Neural cell (in vitro differentiated cells): ENCODE results near the gene ANGEL1. TPM values are rescaled to one million over a fixed set of nuclear protein-coding genes. Genes with fewer than 3 reads are reported as not detected.

Source experiments
- H2AFZ ChIP-seq: fragments of 200-600, 300-800 bp; sonication (generic), shearing (Covaris generic); 2 replicates; pipeline ENCODE4 v1.6.0; 2014; ENCODE audit warnings: low read depth, mild to moderate bottlenecking, antibody characterized with exemption, low read length, moderate library complexity
- H3F3A ChIP-seq: fragments of 200-600 bp; shearing (Covaris generic); 2 replicates; pipeline ENCODE4 v1.6.1; 2016; ENCODE audit warnings: mild to moderate bottlenecking, moderate library complexity, mixed read lengths, antibody characterized with exemption, low read length; ENCODE audit not compliant: insufficient read depth, poor library complexity, severe bottlenecking
- H3K27ac ChIP-seq: fragments of 200-600, 300-800 bp; sonication (generic), shearing (Covaris generic); 2 replicates; pipeline ENCODE4 v1.5.1; 2014; ENCODE audit warnings: mild to moderate bottlenecking, low read length, moderate library complexity
- H3K27me3 ChIP-seq: fragments of 300-800, 200-600 bp; sonication (generic), shearing (Covaris generic); 2 replicates; pipeline ENCODE4 v1.6.0; 2014; ENCODE audit warnings: mild to moderate bottlenecking, low read depth, low read length, moderate library complexity; ENCODE audit not compliant: insufficient read depth
- H3K36me3 ChIP-seq: fragments of 300-800, 200-600 bp; sonication (generic), shearing (Covaris generic); 2 replicates; pipeline ENCODE4 v1.5.1; 2014; ENCODE audit warnings: mild to moderate bottlenecking, antibody characterized with exemption, low read length, moderate library complexity; ENCODE audit not compliant: insufficient read depth
- H3K4me2 ChIP-seq: fragments of 300-800, 200-600 bp; sonication (generic), shearing (Covaris generic); 2 replicates; pipeline ENCODE4 v1.6.0; 2014; ENCODE audit warnings: mild to moderate bottlenecking, low read length
- H3K4me3 ChIP-seq: fragments of 300-800, 200-600 bp; sonication (generic), shearing (Covaris generic); 2 replicates; pipeline ENCODE4 v1.5.1; 2014; ENCODE audit warnings: mild to moderate bottlenecking, low read length, moderate library complexity
- H3K79me2 ChIP-seq: fragments of 200-600 bp; shearing (Covaris generic); replicated peaks from 2 replicates; pipeline ENCODE4 v1.6.0; 2014; ENCODE audit warnings: mild to moderate bottlenecking, low read length, moderate library complexity; ENCODE audit not compliant: insufficient read depth
- H3K9ac ChIP-seq: fragments of 300-800, 200-600 bp; sonication (generic), shearing (Covaris generic); 2 replicates; pipeline ENCODE4 v1.6.1; 2016; ENCODE audit warnings: mild to moderate bottlenecking, low read length, mixed read lengths
- H3K9me2 ChIP-seq: fragments of 200-600 bp; shearing (Covaris generic); 2 replicates; pipeline ENCODE4 v1.6.1; 2016; ENCODE audit warnings: mild to moderate bottlenecking, low read length, mixed read lengths; ENCODE audit not compliant: insufficient read depth
- H3K9me3 ChIP-seq: fragments of 200-600, 300-800 bp; sonication (generic), shearing (Covaris generic); 2 replicates; pipeline ENCODE4 v1.6.1; 2016; ENCODE audit warnings: mild to moderate bottlenecking, mixed run types, low read length, moderate library complexity, mixed read lengths
- H4K20me1 ChIP-seq: fragments of 200-600 bp; shearing (Covaris generic); 2 replicates; pipeline ENCODE4 v1.6.1; 2016; ENCODE audit warnings: mild to moderate bottlenecking, mixed run types; ENCODE audit not compliant: insufficient read depth
- EP300 ChIP-seq: fragments of 450-650 bp; conservative IDR thresholded peaks from 2 replicates; pipeline ENCODE4 v1.6.1; 2014; ENCODE audit warnings: antibody characterized with exemption, mild to moderate bottlenecking, moderate library complexity; ENCODE audit not compliant: poor library complexity, severe bottlenecking
- EZH2 ChIP-seq: fragments of 200-600, 300-800 bp; shearing (Covaris generic), sonication (generic); IDR thresholded peaks from 2 replicates; pipeline ENCODE4 v1.6.1; 2014; ENCODE audit warnings: antibody characterized with exemption, low read length, borderline replicate concordance, mild to moderate bottlenecking; ENCODE audit not compliant: insufficient read depth, poor library complexity, severe bottlenecking
- MXI1 ChIP-seq: fragments of 450-650 bp; conservative IDR thresholded peaks from 2 replicates; pipeline ENCODE4 v1.6.1; 2014; ENCODE audit warnings: antibody characterized with exemption, mild to moderate bottlenecking; ENCODE audit not compliant: poor library complexity, severe bottlenecking
- POLR2AphosphoS5 ChIP-seq: IDR thresholded peaks from 2 replicates; pipeline ENCODE4 v1.6.1; 2012
- RAD21 ChIP-seq: fragments of 450-650 bp; conservative IDR thresholded peaks from 2 replicates; pipeline ENCODE4 v1.6.1; 2014; ENCODE audit warnings: antibody characterized with exemption, mild to moderate bottlenecking, moderate library complexity
- REST ChIP-seq: IDR thresholded peaks from 2 replicates; pipeline ENCODE4 v1.6.1; 2012; ENCODE audit warnings: borderline replicate concordance
- TAF1 ChIP-seq: IDR thresholded peaks from 2 replicates; pipeline ENCODE4 v1.6.1; 2012; ENCODE audit warnings: low read depth
- polyA plus RNA-seq: library from polyadenylated mRNA; depleted of rRNA; stranded (reverse); fragments of >200 nt; gene quantifications from 2 replicates; pipeline ENCODE4 v1.2.3, GENCODE V29; 2014

ANGEL1 gene
- polyA plus RNA-seq, 1 donor from 2014 or later: 18.4 TPM

- no peaks in the 10 kb centered on the region for H4K20me1 ChIP-seq
- H3K79me2 ChIP-seq: no peaks in the 10 kb centered on the region
- no peaks in the 10 kb centered on the region for H3K27me3 ChIP-seq
- H3K27ac ChIP-seq: no peak overlapping the region
- no peaks in the 10 kb centered on the region for H3K36me3 ChIP-seq
- H3K4me3 ChIP-seq: no peak overlapping the region
- H3K4me2 ChIP-seq: no peak overlapping the region
- H3K9ac ChIP-seq: no peak overlapping the region
- no peaks in the 10 kb centered on the region for H3K9me2 ChIP-seq
- TF ChIP-seq EZH2: no peak
- TF ChIP-seq RAD21: no peak
- TF ChIP-seq POLR2AphosphoS5: no peak
- TF ChIP-seq TAF1: no peak
- no peak for TF ChIP-seq MXI1
- TF ChIP-seq REST: no peak
- H2AFZ ChIP-seq: no peak overlapping the region
- no peaks in the 10 kb centered on the region for H3K9me3 ChIP-seq
- no peaks in the 10 kb centered on the region for H3F3A ChIP-seq
Observed at GRCh38 chr14:76784266-76784874, 28.3 kb downstream of the ANGEL1 start.

GRCh38 chr14:76782885-76783566, 29.7 kb downstream of the ANGEL1 start:
- H3K9ac ChIP-seq: no peak overlapping the region
- no peak overlapping the region for H3K27ac ChIP-seq
- TF ChIP-seq EZH2: no peak
- TF ChIP-seq TAF1: no peak
- no peak for TF ChIP-seq REST
- no peak for TF ChIP-seq MXI1
- no peak for TF ChIP-seq EP300
- no peak for TF ChIP-seq POLR2AphosphoS5
- H3K4me3 ChIP-seq: no peak overlapping the region
- H3K27me3 ChIP-seq: no peaks in the 10 kb centered on the region
- no peaks in the 10 kb centered on the region for H3K79me2 ChIP-seq
- H3K9me3 ChIP-seq: no peaks in the 10 kb centered on the region
- no peaks in the 10 kb centered on the region for H4K20me1 ChIP-seq
- H3K4me2 ChIP-seq: no peak overlapping the region
- H2AFZ ChIP-seq: no peak overlapping the region
- H3K36me3 ChIP-seq: no peaks in the 10 kb centered on the region
- H3F3A ChIP-seq: no peaks in the 10 kb centered on the region
- H3K9me2 ChIP-seq: no peaks in the 10 kb centered on the region
